ACHN (cell line): ENCODE measurements around the gene TXNDC16.
A peak's percentile ranks its signal among the peaks of the same experiment; 100 is the strongest.

ENCODE experiments used
- DNase-seq: peaks from one replicate; pipeline ENCODE4 v3.0.0-alpha.2; 2015
- in situ Hi-C: cut with HindIII; loops from 2 replicates; pipeline ENCODE4 v1.10.0; 2017; ENCODE audit warnings: low sequenced_read_pairs, low pct_ligation_motif_present, low pct_unique_long_range_greater_than_20kb

The TXNDC16 gene

DNA sequence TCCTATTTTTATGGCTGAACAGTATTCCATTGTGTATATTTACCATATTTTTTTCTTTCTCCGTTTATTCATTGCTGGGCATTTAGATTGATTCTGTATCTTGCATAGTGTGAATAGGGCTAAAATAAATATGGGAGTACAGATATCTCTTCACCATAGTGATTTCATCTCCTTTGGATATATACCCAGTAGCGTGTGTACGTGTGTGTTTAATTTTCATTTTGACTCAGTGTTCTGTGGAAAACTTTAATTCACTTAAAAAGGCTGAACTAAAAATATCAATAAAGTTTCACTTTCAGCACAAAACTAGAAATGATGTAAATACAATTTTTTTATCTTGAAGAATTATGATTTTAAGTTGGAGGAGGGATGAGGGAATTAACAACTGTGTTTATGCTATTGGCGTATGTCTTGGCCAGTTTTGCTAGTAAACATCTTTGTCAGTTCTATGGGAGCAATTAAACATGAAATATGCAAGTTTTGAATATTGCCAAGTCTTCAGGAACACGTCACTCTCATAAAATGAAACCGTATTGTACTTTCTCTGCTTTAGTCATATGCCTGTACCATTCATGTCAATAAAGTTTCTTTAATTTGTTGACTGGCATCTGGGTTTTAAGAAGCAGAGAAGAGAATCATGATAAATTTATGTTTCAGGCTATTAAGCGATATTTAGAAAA is 138.4 kb downstream of the TXNDC16 start:
- in situ Hi-C loops: no loop called here

GRCh38 chr14:52412426-52412825 is 139.9 kb downstream of the TXNDC16 start:
- DNase-seq: no peak
- in situ Hi-C loops: no loop called here

More for the DNA sequence above, 138.4 kb downstream of the TXNDC16 start:
- DNase-seq: no peak

DNA sequence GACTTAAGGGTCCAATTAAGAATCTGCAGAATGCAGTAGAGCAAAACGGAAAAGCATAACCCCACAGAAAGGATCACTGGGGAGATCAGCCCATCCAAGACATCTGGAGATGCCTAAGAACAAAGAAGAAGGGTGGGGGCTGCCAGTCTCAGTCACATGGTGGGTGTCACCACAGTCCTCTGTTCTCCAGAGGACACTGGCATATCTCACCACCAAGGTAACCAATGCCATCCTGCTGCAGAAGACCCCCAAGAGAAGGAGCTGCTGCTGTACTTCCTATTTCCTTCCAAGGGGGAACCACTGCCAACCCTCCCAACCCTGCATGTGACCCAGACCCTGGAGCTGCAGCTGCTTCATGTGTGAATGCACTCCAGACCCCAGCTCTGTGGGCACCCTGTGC is 147.0 kb downstream of the TXNDC16 start:
- in situ Hi-C loops: no loop called here
- no peak for DNase-seq

GRCh38 chr14:52402812-52403526 is 149.3 kb downstream of the TXNDC16 start:
- DNase-seq: no peak
- in situ Hi-C loops: no loop called here

GRCh38 chr14:52400846-52401245 is 151.5 kb downstream of the TXNDC16 start:
- no peak for DNase-seq
- in situ Hi-C loops: no loop called here

DNA sequence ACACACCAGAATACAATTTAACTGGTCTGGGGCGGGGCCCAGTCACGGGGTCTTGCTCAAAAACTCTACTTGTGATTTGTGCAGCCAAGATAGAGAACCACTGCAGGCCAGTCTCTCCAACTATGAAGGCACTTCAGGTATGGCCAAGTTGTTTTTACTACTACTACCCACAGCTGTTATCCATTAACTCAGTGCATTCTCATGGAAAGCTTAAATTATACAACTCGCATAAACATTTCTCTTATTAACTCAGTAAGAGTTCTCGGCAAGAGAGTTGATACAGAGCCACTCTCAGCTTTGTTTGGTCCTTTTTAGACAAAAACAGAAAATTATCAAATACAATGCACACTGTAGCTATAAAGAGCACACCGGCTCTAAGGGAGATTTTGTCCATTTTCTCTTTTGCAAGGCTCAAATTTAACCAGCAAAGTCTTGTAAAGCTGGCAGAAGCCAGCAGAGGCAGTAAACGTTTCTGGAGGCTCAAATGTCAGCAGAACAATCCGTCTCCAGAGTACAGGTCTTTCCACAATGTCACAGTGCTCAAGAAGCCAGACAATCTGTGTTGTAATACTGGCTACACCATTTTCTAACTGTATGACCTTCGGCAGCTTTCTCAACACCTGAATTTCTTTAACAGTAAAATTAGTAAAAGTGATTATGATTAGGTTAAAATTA is 152.2 kb downstream of the TXNDC16 start:
- DNase-seq: peak; percentile 71
- in situ Hi-C loops: no loop called here

GRCh38 chr14:52399104-52399503 is 153.2 kb downstream of the TXNDC16 start:
- no peak for DNase-seq
- in situ Hi-C loops: no loop called here

- in situ Hi-C loops: no loop called here
- DNase-seq: no peak
These were observed 154.5 kb downstream of the TXNDC16 start for GRCh38 chr14:52397844-52398243.

- in situ Hi-C loops: no loop called here
- DNase-seq: no peak
These were observed 156.6 kb downstream of the TXNDC16 start for GRCh38 chr14:52395728-52396127.

DNA sequence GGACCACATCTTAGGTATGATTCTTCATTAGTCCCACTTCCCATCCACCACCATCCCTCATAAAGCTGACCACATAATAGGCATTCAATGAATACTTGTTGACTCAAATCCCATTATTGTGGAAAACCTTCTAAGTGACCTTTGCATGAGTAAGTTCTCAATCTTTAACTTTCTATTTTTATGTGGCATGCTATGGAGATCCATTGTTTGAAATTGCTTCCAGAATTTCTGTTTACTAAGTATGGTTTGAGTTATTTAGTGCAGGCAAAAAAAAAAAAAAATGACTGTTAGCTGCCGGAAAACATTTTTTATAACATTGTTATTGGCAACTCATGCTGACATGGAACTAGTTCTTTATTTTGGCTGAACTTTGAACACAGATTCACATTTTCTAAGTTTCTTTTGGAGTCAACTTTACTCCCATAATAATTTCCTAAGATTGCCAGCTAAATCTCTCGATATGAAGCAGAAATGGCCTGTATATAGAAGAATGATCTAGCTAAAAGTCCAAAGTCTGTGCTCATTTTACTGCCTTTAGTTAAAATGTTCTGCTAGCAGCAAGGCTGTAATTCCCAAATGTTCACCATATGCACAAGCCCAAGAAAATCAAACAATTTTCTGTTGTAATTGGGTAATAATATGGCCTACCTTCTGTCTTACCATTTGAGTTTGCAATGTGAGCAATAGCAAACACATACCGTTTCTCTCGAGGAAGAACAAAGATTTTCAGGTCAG is 160.3 kb downstream of the TXNDC16 start:
- in situ Hi-C loops: no loop called here
- DNase-seq: no peak
